ENCODE results near the gene BYSL. TPM values are rescaled to one million over a fixed set of nuclear protein-coding genes. Genes with fewer than 3 reads are reported as not detected.

BYSL gene
- total and polyA plus RNA-seq, 10 of the 15 experiments (the other 5 are each of a cell fraction or from before 2014, with no cell fraction given), result 12.6 to 51.1 (median 33.0) TPM

- H4K20me1 ChIP-seq (ENCODE audit: control insufficient read depth, insufficient read depth), result no peaks in the 10 kb centered on the region
- WGBS (ENCODE audit: insufficient coverage, insufficient replicate concordance, low lambda C conversion rate, missing lambda C conversion rate), result 40% methylated on average over 6 of the region's 6 CpGs
- H3K9ac ChIP-seq (ENCODE audit: control insufficient read depth, insufficient read depth, low read length), result no peak overlapping the region
- no peaks in the 10 kb centered on the region for H3K79me2 ChIP-seq (ENCODE audit: control insufficient read depth, insufficient read depth, low read length)
- peak; percentile 31 for ATAC-seq
- ChIA-PET RAD21 (ENCODE audit: unreplicated experiment) (no interaction called here), SMC1A (ENCODE audit: uncharacterized antibody, unreplicated experiment) (no interaction called here), POLR2A (interaction anchor here (0.6 kb wide), 1 partner anchor 169 kb away, joined by 3 read pairs; no protein-coding TSS in a partner anchor), CTCF (interaction anchor here (1.2 kb wide), 1 partner anchor 86 kb away, joined by 3 read pairs; no protein-coding TSS in a partner anchor)
- intact Hi-C loops (cut with micrococcal nuclease; ENCODE audit: unreplicated experiment), result no loop called here
- no peak overlapping the region for H3K4me2 ChIP-seq (ENCODE audit: control insufficient read depth, insufficient read depth)
- no TSS peak for BruUV-seq (replicated peaks)
- in situ Hi-C loops (cut with MboI), result no loop called here
- no peak for FAIRE-seq
- peaks cover 4% of the 10 kb centered on the region for H3K4me1 ChIP-seq (ENCODE audit: control insufficient read depth, insufficient read depth, low read length)
- H3K36me3 ChIP-seq (ENCODE audit: control insufficient read depth in 2 of 2, insufficient read depth in 2 of 2, low read length in 1 of 2), result no peaks in the 10 kb centered on the region
- no peak for DNase-seq (ENCODE audit: low read depth, low spot score)
- H3K9me3 ChIP-seq (replicated peaks; ENCODE audit: control insufficient read depth, insufficient read depth, low read length), result no peaks in the 10 kb centered on the region
- no peak overlapping the region for H3K27ac ChIP-seq (ENCODE audit: control insufficient read depth, insufficient read depth)
- H2AFZ ChIP-seq (ENCODE audit: control insufficient read depth, low read depth, low read length), result no peak overlapping the region
- no peak for TF ChIP-seq KLF5 (IDR thresholded peaks at IDR 0.05; ENCODE audit: partially characterized antibody)
- TF ChIP-seq, protein P1, sequence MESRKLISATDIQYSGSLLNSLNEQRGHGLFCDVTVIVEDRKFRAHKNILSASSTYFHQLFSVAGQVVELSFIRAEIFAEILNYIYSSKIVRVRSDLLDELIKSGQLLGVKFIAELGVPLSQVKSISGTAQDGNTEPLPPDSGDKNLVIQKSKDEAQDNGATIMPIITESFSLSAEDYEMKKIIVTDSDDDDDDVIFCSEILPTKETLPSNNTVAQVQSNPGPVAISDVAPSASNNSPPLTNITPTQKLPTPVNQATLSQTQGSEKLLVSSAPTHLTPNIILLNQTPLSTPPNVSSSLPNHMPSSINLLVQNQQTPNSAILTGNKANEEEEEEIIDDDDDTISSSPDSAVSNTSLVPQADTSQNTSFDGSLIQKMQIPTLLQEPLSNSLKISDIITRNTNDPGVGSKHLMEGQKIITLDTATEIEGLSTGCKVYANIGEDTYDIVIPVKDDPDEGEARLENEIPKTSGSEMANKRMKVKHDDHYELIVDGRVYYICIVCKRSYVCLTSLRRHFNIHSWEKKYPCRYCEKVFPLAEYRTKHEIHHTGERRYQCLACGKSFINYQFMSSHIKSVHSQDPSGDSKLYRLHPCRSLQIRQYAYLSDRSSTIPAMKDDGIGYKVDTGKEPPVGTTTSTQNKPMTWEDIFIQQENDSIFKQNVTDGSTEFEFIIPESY (IDR thresholded peaks at IDR 0.05), result no peak
- TF ChIP-seq ZNF217 (IDR thresholded peaks at IDR 0.05), result 0 out of 2 replicates have a peak, but pooled peaks have one; percentile 17
- TF ChIP-seq RELB (IDR thresholded peaks at IDR 0.05; ENCODE audit: low read depth), result no peak
- 0 out of 2 replicates have a peak, but pooled peaks have one; percentile 24 for TF ChIP-seq NFIC (IDR thresholded peaks at IDR 0.05; ENCODE audit: low read depth, low read length)
- TF ChIP-seq RUNX3 (IDR thresholded peaks at IDR 0.05; ENCODE audit: low read length), result peak; percentile 66
- peak; percentile 58; the same call in 1 of the 2 replicates for TF ChIP-seq JUNB (IDR thresholded peaks at IDR 0.05)
- no peak for TF ChIP-seq PAX8 (IDR thresholded peaks at IDR 0.05)
- TF ChIP-seq ZNF384 (IDR thresholded peaks at IDR 0.05; ENCODE audit: borderline replicate concordance, low read depth, low read length), result no peak
- peak; percentile 65 for TF ChIP-seq ZBTB40 (IDR thresholded peaks at IDR 0.05; ENCODE audit: borderline replicate concordance)
- H3K27me3 ChIP-seq (replicated peaks in 1 of 2; ENCODE audit: control insufficient read depth in 2 of 2, insufficient read depth in 2 of 2, low read length in 1 of 2), result no peaks in the 10 kb centered on the region
- no peak overlapping the region for H3K4me3 ChIP-seq
Observed at GRCh38 chr6:41958022-41958856, 36.9 kb downstream of the BYSL start.

Measured in GM12878 (cell line).